ENCODE data around the gene ISM1.
"Not testable (repeated sequence)": the region's sequence is repeated elsewhere in the genome, so short reads cannot be mapped to it uniquely, and the experiment has no call there.

ISM1 gene

GRCh38 chr20:13232999-13233398 lies 11.9 kb downstream of the ISM1 start:
- no peak for TF ChIP-seq CTCF (IDR thresholded peaks at IDR 0.05; ENCODE audit: low read depth, low read length)
- H3K4me3 ChIP-seq (ENCODE audit: low read depth, low read length) = no peak overlapping the region

- H3K4me3 ChIP-seq (ENCODE audit: low read depth, low read length) = no peak overlapping the region
- no peak for TF ChIP-seq CTCF (IDR thresholded peaks at IDR 0.05; ENCODE audit: low read depth, low read length)
Observed at GRCh38 chr20:13234961-13235360, 13.9 kb downstream of the ISM1 start.

GRCh38 chr20:13236360-13236759 lies 15.3 kb downstream of the ISM1 start:
- not testable (repeated sequence) for H3K4me3 ChIP-seq (ENCODE audit: low read depth, low read length)

- TF ChIP-seq CTCF (IDR thresholded peaks at IDR 0.05; ENCODE audit: low read depth, low read length) = no peak
- no peak overlapping the region for H3K4me3 ChIP-seq (ENCODE audit: low read depth, low read length)
Observed at GRCh38 chr20:13236990-13237720, 16.1 kb downstream of the ISM1 start.

GRCh38 chr20:13238001-13238653 lies 17.1 kb downstream of the ISM1 start:
- TF ChIP-seq CTCF (IDR thresholded peaks at IDR 0.05; ENCODE audit: low read depth, low read length) = no peak

GRCh38 chr20:13243826-13244376 lies 22.8 kb downstream of the ISM1 start:
- TF ChIP-seq CTCF (IDR thresholded peaks at IDR 0.05; ENCODE audit: low read depth, low read length) = no peak
- no peak overlapping the region for H3K4me3 ChIP-seq (ENCODE audit: low read depth, low read length)

More at GRCh38 chr20:13238001-13238653, 17.1 kb downstream of the ISM1 start:
- H3K4me3 ChIP-seq (ENCODE audit: low read depth, low read length) = no peak overlapping the region

GRCh38 chr20:13245250-13245723 lies 24.2 kb downstream of the ISM1 start:
- no peak for TF ChIP-seq CTCF (IDR thresholded peaks at IDR 0.05; ENCODE audit: low read depth, low read length)
- no peak overlapping the region for H3K4me3 ChIP-seq (ENCODE audit: low read depth, low read length)

All from WI38 (cell line).